Breast epithelium (tissue), 4 donors: ENCODE results near the gene PDE4D. TPM values are rescaled to one million over a fixed set of nuclear protein-coding genes. Genes with fewer than 3 reads are reported as not detected.

Experiments
- DNase-seq, 2 donors: peaks; one replicate each; pipeline ENCODE4 v3.0.0-alpha.2; 2019; ENCODE audit warnings: low spot score in 2 of 2
- H3K27ac ChIP-seq, 2 donors: fragments of 200-600 bp; sonication (generic) in 1 of 2; one replicate each; pipeline ENCODE4 v1.5.1; 2016 to 2019; ENCODE audit warnings: mild to moderate bottlenecking in 1 of 2
- H3K27me3 ChIP-seq, 2 donors: fragments of 200-600 bp; sonication (generic) in 1 of 2; one replicate each; pipeline versions ENCODE4 v1.5.1 to v1.6.0; 2017 to 2019; ENCODE audit warnings: control low read depth in 1 of 2, mild to moderate bottlenecking in 1 of 2
- H3K36me3 ChIP-seq: fragments of 200-600 bp; one replicate; pipeline ENCODE4 v1.5.1; 2019
- H3K4me1 ChIP-seq, 2 donors: fragments of 200-600 bp; sonication (generic); one replicate each; pipeline ENCODE4 v1.5.1; 2016 to 2019; ENCODE audit warnings: control low read depth in 1 of 2
- H3K4me3 ChIP-seq, 3 donors: fragments of 200-600 bp; sonication (generic); 1 replicate in 2 of 3; 2 replicates in 1 of 3; pipeline ENCODE4 v1.5.1; 2016 to 2019; ENCODE audit warnings: mild to moderate bottlenecking in 3 of 3, moderate library complexity in 2 of 3
- H3K9me3 ChIP-seq, 2 donors: fragments of 200-600 bp; sonication (generic) in 1 of 2; one replicate each; pipeline ENCODE4 v1.5.1; 2016 to 2019; ENCODE audit warnings: control low read depth in 1 of 2
- CTCF ChIP-seq, 3 donors: fragments of 450-650 bp; IDR thresholded peaks; one replicate each; pipeline ENCODE4 v1.5.1; 2016 to 2017; ENCODE audit warnings: antibody characterized with exemption in 3 of 3, mild to moderate bottlenecking in 3 of 3, moderate library complexity in 3 of 3
- POLR2A ChIP-seq: fragments of 450-650 bp; IDR thresholded peaks from one replicate; pipeline ENCODE4 v1.6.1; 2016; ENCODE audit warnings: antibody characterized with exemption, mild to moderate bottlenecking, moderate library complexity
- POLR2AphosphoS5 ChIP-seq, 3 donors: sonication (generic); formaldehyde crosslinking; IDR thresholded peaks; one replicate each; pipeline ENCODE4 v1.6.1; 2017; ENCODE audit warnings: antibody characterized with exemption in 3 of 3
- intact Hi-C: fragments of 100-400 bp; cut with DNase I; formaldehyde crosslinking; loops from one replicate; pipeline ENCODE4 v1.15.1; 2023; ENCODE audit warnings: low total_unique reads
- total RNA-seq, 3 donors: library from RNA; depleted of rRNA; stranded (reverse); fragments of >200 nt; gene quantifications; one replicate each; pipeline ENCODE4 v1.1.0, GENCODE V29; 2016

PDE4D gene
- total RNA-seq, 3 donors from 2014 or later: 14.4 to 37.4 (median 28.2) TPM

- intact Hi-C loops: no loop called here
- peak overlapping the region; percentile 14 to 50 for H3K27ac ChIP-seq
- TF ChIP-seq POLR2AphosphoS5 (IDR thresholded peaks at IDR 0.05) (no peak), POLR2A (no peak), CTCF (IDR thresholded peaks at IDR 0.05) (no peak)
Measured at GRCh38 chr5:59798862-59799667, 94.5 kb downstream of the PDE4D start.

GRCh38 chr5:59795141-59795540 is 98.4 kb downstream of the PDE4D start:
- intact Hi-C loops: no loop called here
- Histone ChIP-seq H3K36me3 (no peaks in the 10 kb centered on the region), H3K4me3 (no peak overlapping the region), H3K27me3 (no peaks in the 10 kb centered on the region), H3K4me1 (no peaks in the 10 kb centered on the region), H3K27ac (no peak overlapping the region), H3K9me3 (no peaks in the 10 kb centered on the region)
- no peak for DNase-seq
- TF ChIP-seq POLR2A: no peak
- TF ChIP-seq CTCF (IDR thresholded peaks at IDR 0.05): no peak
- TF ChIP-seq POLR2AphosphoS5 (IDR thresholded peaks at IDR 0.05): no peak

More at GRCh38 chr5:59798862-59799667, 94.5 kb downstream of the PDE4D start:
- H3K4me1 ChIP-seq: no peaks in the 10 kb centered on the region
- H3K27me3 ChIP-seq: no peaks in the 10 kb centered on the region
- H3K4me3 ChIP-seq: peak overlapping the region in 2 of 3 donors; percentile 2 to 27
- DNase-seq: no peak
- H3K36me3 ChIP-seq: no peaks in the 10 kb centered on the region
- no peaks in the 10 kb centered on the region for H3K9me3 ChIP-seq

DNA sequence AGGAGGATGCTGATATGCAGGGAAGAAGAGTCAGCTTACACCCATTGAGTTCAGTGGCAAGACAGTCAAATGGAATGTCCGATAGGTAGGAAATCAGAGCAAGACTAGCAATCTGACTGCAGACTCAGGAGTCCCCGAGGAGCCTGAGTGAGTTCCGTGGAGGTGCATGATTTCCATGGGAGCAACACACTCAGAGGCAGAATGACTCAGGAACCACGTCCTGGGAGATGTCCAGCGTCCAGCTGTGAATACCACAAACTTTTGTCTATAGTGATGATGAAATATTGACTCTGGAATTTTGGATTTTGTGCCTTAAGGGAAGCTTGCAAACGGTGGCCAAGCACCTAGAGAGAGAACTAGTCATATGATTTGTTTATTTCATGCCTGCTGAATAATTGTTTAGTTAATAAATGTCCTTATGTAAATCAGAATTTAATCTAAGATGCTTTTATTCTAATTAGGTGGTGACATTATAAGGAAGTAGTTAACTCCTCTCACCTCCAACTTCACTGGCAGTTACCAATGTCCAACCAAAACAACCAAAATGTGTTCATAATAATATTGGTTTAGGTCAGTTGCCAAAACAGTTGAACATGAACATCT is 100.4 kb downstream of the PDE4D start:
- Histone ChIP-seq H3K9me3 (no peaks in the 10 kb centered on the region), H3K4me3 (no peak overlapping the region), H3K4me1 (no peaks in the 10 kb centered on the region), H3K36me3 (no peaks in the 10 kb centered on the region), H3K27me3 (no peaks in the 10 kb centered on the region), H3K27ac (no peak overlapping the region)
- DNase-seq: peak in 1 of 2 donors; percentile 53
- intact Hi-C loops: no loop called here
- TF ChIP-seq CTCF (IDR thresholded peaks at IDR 0.05) (no peak), POLR2AphosphoS5 (IDR thresholded peaks at IDR 0.05) (no peak), POLR2A (no peak)

DNA sequence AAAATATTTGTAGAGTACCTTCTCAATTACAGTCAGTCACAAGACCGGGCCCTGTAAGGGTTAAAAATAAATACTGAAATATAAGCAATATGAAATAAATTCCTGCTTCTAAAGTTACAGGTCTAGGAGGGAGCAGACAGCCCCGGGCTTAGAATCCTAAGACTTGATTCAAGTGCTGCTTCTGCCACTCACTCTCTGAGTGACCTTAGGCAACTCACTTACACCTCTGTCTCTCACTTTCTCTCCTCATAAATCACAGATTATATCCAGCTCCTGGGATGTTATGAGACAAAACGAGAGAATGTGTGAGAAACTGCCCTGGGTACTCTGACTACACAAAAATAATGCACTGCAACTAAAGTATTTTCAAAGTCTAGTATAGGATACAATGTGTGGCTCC is 101.9 kb downstream of the PDE4D start:
- Histone ChIP-seq H3K9me3 (no peaks in the 10 kb centered on the region), H3K4me1 (no peaks in the 10 kb centered on the region), H3K27ac (no peak overlapping the region), H3K36me3 (no peaks in the 10 kb centered on the region), H3K27me3 (no peaks in the 10 kb centered on the region), H3K4me3 (no peak overlapping the region)
- intact Hi-C loops: no loop called here
- no peak for DNase-seq
- TF ChIP-seq POLR2AphosphoS5 (IDR thresholded peaks at IDR 0.05) (no peak), CTCF (IDR thresholded peaks at IDR 0.05) (no peak), POLR2A (no peak)
